ENCODE data around the gene INSRR.

DNA sequence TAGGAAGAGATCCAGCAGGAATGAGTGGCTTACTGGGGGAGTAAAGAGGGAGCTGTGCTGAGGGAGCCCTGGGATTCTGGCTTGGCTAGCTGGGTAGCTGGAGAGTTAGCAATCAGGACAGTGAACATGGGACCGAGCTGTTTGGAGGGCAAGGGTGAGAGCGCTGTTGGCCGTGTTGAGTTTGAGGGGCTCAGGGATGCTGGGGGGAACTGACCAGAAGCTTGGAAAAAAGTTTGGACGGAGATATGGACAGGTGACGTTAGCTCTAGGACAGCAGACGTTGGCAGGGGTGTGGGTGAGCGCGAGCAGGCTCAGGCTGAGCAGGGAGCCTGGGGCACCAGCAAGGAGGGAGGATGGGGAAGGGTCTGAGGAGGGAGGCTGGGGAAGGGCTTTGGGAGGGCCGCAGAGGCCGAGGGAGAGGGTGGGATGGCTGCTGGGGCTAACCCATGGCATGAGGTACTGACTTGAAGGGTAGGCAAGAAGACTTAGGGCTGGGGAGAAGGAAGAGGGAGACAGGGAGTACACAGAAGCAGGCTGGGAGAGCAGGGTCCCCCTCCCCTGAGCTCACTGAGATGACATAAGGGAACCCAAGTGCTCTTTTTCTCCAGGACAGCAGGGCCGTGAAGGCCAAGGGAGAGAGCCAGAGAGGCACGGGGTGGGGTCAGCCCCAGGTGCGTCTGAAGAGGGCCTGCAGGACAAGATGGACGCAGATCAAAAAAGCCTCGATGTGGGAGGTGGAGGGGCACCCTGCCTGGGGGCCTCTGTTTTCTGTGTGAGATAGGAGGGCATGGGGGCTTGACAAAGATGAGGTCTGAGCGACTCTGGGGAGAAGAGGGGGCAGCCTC lies 50.5 kb downstream of the INSRR start:
- TF ChIP-seq, protein P1, sequence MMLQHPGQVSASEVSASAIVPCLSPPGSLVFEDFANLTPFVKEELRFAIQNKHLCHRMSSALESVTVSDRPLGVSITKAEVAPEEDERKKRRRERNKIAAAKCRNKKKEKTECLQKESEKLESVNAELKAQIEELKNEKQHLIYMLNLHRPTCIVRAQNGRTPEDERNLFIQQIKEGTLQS (IDR thresholded peaks at IDR 0.05): no peak
- TF ChIP-seq JUND (IDR thresholded peaks at IDR 0.05) (no peak), TAF1 (conservative IDR thresholded peaks at IDR 0.05) (no peak), GABPA (IDR thresholded peaks at IDR 0.05 in 1 of 2, conservative IDR thresholded peaks at IDR 0.05 in 1 of 2) (no peak), RAD21 (IDR thresholded peaks at IDR 0.05) (no peak), SP1 (IDR thresholded peaks at IDR 0.05) (no peak), RXRA (IDR thresholded peaks at IDR 0.05) (no peak), EGR1 (IDR thresholded peaks at IDR 0.05; ENCODE audit: low read depth in 2 of 2) (no peak)
- TF ChIP-seq, protein P2, sequence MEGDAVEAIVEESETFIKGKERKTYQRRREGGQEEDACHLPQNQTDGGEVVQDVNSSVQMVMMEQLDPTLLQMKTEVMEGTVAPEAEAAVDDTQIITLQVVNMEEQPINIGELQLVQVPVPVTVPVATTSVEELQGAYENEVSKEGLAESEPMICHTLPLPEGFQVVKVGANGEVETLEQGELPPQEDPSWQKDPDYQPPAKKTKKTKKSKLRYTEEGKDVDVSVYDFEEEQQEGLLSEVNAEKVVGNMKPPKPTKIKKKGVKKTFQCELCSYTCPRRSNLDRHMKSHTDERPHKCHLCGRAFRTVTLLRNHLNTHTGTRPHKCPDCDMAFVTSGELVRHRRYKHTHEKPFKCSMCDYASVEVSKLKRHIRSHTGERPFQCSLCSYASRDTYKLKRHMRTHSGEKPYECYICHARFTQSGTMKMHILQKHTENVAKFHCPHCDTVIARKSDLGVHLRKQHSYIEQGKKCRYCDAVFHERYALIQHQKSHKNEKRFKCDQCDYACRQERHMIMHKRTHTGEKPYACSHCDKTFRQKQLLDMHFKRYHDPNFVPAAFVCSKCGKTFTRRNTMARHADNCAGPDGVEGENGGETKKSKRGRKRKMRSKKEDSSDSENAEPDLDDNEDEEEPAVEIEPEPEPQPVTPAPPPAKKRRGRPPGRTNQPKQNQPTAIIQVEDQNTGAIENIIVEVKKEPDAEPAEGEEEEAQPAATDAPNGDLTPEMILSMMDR (IDR thresholded peaks at IDR 0.05; ENCODE audit: low read depth, low read length, missing input control): no peak
